HG02943 (cell line): ENCODE measurements around the gene TSEN34.
"Not testable (repeated sequence)": the region's sequence is repeated elsewhere in the genome, so short reads cannot be mapped to it uniquely, and the experiment has no call there.

ENCODE experiments used
- ATAC-seq: cut with Tn5 transposase; IDR thresholded peaks from one replicate; pipeline ENCODE4 v1.9.1; 2021; ENCODE audit warnings: mild to moderate bottlenecking, low read depth, moderate library complexity; ENCODE audit not compliant: unreplicated experiment

The TSEN34 gene

GRCh38 chr19:54183431-54183830 is 7.7 kb upstream of the TSEN34 start:
- ATAC-seq = no peak

DNA sequence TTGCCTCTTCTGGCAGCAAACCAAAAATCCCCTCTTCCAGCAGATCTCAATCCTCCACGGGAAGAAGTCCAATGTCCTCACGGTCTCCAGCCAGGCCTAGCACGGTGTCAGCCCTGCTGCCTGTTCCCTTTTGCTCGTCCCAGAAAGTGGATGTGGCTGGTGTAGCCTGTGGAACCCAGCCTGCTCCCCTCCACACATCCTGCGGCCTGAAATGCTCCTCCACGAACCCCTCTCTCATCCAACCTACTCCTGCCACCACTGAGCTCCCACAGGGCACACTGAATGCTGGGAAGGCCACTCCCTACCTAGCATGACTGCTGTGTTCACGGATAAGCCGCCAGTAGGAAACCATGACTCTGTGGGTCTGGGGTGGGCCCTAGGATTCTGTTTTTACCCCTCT is 4.8 kb upstream of the TSEN34 start:
- no peak for ATAC-seq

DNA sequence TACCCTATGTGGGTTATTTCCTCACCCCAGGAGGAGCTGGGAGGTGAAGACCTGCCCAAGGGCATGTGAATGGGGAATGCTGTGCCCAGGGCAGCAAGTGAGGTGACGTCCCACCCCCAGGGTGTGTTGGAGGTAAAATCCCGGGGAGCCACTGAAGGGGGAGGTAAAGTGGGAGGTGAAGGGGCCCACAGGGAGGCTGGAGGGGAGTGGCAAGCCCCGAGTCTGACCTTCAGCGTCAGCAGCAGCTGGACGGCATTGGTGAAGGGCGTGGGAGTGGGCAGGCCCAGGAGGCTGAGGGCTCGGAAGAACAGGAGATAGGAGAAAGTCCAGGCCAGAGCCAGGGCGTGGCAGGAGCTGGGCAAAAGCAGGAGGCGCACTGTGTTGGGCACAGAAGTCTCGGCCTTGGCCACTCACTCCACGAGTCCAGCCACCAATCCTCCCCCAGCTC is 4.2 kb upstream of the TSEN34 start:
- no peak for ATAC-seq

DNA sequence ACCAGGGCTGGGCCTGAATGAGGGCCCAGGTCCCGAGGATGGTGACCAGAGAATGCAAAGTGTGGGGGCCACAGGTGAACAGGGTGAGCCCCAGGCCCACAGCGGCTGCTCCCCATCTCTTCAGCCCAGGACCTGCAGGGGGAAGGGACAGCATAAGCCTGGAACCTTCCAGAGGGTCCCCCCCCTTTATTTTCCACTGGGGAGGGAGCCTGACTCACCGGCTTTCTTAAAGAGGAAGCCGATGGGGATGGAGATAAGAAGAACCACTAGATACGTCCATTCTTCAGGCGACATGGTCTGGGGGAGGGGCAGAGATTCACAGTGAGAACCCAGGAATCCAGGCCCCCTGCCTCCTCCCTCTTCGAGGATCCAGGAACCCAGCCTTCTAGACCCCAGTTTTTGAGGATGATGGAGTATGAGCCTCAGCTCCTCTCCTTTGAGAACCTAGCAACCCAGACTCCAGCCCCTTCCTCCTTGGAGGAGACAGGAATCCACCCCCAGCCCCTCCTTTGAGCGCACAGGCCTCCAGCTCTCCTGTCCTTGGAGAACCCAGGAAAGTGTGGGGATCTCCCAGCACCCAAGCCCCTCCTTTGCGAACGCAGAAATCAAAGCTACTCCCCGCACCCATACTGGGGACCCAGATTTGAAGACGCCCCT is 2.8 kb upstream of the TSEN34 start:
- no peak for ATAC-seq

DNA sequence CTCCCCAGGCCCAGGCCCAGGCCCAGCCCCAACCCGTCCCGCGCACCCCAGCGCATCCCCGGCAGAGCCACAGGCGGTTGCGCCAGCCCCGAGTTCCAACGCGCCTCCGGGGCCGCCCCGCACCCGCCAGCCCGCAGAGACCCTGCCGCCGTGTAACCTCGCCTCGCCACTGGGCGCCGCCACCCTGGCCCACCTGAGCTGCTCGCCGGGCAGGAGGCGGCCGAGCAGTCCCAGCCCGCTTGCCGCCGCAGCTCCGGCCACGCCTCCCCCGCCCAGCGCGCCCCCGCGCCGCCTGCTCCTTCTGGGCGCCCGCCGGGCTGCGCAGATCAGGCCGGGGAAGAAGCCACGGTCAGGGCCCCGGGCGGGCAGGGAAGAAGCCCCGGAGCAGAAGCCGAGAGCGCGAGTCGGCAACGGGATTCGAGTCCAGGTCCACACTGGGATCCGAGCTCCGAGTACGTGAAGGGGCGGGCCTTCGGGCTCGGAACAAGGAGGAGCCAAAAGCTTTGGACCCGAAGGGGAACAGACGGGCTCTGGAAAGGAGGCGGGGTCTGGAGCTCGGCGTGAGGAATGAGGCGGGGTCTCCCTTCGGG is 1.9 kb upstream of the TSEN34 start, which contains the start of gene MBOAT7:
Gene MBOAT7 (minus strand): TSS at position 436 of the 590 bp plus-strand sequence. CDS start 1,072 bp downstream, outside the sequence.
- peak; percentile 14 for ATAC-seq

DNA sequence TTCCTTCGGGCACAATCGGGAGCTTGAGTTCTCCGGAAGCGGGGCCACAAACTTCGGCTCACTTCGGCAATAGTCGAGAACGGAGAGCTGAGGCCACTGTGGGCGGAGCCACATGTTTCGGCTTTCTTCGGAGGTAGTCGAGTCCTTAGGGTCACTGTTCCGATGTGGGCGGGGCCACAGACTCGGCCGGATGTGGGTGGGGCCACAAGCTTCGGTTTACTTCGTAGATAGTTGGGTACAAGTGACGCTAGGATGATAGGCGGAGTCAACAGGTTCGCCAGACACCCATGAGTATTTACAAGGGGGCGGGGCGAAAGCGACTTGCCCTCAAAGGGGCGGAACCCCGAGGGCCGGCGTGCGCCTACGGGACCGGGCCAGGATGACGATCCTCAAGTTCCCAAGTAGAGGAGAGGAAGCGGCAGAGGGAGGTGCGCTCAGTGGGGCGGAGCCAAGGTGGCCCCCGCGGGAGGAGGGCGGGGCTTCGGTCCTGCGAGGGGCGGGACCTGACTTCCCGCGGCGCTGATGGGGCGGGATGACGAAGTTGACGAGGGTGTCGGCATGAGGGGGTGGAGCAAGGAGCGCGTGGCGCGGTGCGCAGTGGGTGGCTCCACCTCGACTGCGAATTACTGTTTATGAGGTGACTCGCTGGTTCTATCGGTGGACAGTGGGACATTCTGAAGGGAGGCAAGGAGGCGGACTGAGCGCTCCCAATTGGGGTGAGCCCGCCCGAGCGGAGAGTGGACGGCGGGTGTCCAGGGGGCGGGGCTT is 1.2 kb upstream of the TSEN34 start:
- peak; percentile 48 for ATAC-seq

DNA sequence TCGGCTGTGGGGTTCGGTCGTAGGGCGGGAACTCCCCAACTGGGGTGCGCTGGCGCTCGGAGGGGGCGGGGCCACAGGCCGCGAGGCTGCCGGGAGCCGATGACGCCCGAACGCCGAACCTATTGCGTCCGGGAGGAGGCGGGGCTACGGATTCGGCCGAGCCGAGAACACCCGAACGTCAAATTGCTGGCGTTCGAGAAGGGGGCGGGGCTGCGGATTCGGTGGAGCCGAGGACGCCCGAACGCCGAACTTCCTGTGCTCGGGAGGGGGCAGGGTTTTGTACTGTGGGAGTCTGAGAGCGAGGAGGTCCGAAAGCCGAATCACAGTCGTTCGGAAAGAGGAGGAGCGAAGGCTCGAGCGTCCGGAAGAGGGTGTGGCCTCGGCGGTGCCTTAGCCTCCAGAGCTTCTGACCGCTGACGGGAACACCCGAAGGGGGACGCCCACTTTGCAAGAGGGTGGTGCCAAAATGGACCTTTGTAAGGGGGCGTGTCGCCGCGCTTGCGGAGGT is 551 bp upstream of the TSEN34 start:
- peak; percentile 46 for ATAC-seq

DNA sequence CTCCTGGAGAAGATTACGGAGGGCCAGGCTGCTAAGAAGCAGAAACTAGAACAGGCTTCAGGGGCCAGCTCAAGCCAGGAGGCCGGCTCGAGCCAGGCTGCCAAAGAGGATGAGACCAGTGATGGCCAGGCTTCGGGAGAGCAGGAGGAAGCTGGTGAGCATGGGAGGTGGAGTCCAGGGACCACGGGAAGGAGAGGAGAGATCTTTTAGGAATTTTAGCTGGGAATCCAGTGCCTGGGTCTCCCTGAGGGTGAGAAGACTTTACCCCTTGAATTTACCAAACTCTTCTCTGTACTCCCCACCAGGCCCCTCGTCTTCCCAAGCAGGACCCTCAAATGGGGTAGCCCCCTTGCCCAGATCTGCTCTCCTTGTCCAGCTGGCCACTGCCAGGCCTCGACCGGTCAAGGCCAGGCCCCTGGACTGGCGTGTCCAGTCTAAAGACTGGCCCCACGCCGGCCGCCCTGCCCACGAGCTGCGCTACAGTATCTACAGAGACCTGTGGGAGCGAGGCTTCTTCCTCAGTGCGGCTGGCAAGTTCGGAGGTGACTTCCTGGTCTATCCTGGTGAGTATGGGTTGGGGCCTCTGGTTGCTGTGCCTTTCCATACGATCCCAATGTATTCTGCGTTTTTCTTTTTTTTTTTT is 824 bp downstream of the TSEN34 start:
- no peak for ATAC-seq

- no peak for ATAC-seq
Measured at GRCh38 chr19:54193011-54193410, 1.9 kb downstream of the TSEN34 start.

DNA sequence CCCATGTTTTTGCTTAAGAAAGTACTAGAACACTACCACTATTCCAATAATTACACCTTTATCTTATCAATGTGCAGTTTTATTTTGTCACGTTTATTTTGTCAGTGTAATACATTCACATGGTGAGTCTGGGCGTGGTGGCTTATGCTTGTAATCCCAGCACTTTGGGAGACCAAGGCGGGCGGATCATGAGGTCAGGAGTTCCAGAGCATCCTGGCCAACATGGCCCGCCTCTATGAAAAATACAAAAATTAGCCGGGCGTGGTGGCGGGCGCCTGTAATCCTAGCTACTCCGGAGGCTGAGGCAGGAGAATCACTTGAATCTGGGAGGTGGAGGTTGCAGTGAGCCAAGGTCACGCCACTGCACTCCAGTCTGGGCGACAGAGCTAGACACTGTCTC is 3.4 kb downstream of the TSEN34 start:
- not testable (repeated sequence) for ATAC-seq

- ATAC-seq = no peak
Measured at GRCh38 chr19:54196536-54196935, 5.4 kb downstream of the TSEN34 start.

- ATAC-seq = no peak
Measured at GRCh38 chr19:54197121-54197520, 6.0 kb downstream of the TSEN34 start.

GRCh38 chr19:54199401-54199800 is 8.3 kb downstream of the TSEN34 start:
- ATAC-seq = no peak

GRCh38 chr19:54201172-54201701 is 10.1 kb downstream of the TSEN34 start:
- no peak for ATAC-seq

- ATAC-seq = no peak
Measured at GRCh38 chr19:54201980-54202379, 10.9 kb downstream of the TSEN34 start.

DNA sequence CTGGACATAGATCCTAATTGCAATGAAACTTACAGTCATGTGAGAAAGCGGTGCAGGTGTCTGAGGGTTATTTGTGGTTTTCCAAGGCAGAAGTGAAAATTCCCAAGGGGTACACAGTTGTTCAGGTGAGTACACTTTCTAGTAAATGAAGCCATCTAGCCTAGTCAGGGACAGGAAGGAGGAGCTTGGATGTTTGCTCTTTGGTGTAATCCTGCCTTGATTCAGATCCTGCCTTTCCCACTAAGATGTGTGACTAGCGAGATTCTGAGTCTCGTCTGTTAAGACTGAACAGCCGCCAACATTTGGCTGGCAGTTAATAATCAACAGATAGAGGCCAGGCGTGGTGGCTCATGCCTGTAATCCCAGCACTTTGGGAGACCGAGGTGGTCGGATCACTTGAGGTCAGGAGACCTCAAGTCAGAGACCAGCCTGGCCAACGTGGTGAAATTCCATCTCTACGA is 12.1 kb downstream of the TSEN34 start:
- ATAC-seq = no peak

DNA sequence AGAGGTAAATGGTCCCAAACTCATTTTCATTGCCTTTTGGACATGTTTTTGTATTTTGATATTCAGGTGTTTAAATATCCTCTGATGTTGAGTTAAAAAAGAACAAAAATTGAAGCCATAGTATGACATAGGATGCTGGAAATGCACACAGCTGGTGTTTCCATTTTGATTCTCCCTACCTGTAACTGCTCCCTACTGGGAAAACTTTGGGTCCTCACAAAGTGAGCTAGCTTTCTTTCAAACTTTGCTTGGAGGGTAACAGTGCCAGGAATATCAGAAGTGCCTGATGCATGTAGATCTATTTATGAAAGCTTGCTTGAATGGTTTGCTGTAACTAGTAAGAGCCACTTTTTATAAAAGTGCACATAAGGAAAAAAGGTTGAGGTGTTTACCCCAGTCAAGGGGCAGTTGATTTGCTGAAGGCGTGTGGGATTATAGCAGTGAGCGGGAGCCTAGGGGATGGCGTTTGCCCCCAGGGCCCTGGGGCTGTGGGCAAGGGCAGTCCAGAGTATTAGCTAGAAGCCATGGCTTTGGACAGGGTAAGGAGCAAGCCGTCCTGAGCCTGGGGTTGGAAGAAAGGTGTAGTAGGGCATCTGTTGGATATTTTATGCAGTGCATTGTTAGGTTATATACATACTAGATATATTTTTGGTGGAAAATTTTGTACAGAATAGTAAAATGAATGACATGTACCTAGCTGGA is 13.8 kb downstream of the TSEN34 start:
- no peak for ATAC-seq

GRCh38 chr19:54206030-54206830 is 15.1 kb downstream of the TSEN34 start:
- no peak for ATAC-seq

GRCh38 chr19:54206831-54207177 is 15.7 kb downstream of the TSEN34 start:
- no peak for ATAC-seq
